SK-N-SH treated with all-trans-retinoic acid at 6 μM for 48 hours (cell line): ENCODE results near the gene SLC37A1.

Experiments
- ESRRG ChIP-seq: fragments of 250-450 bp; sonication (Bioruptor Pico); IDR thresholded peaks from 2 replicates; pipeline ENCODE4 v1.6.1; 2021; ENCODE audit warnings: mild to moderate bottlenecking
- GLIS3 ChIP-seq: fragments of 250-450 bp; sonication (Bioruptor Pico); IDR thresholded peaks from 2 replicates; pipeline ENCODE4 v1.5.0; 2020; ENCODE audit warnings: mild to moderate bottlenecking, moderate library complexity
- ZNF8 ChIP-seq: fragments of 450-650 bp; formaldehyde crosslinking; IDR thresholded peaks from 2 replicates; pipeline ENCODE4 v1.5.0; 2020; ENCODE audit warnings: mild to moderate bottlenecking, moderate library complexity
- TF ChIP-seq, protein P1 (sequence below): fragments of 250-450 bp; sonication (Bioruptor Pico); IDR thresholded peaks from 2 replicates; pipeline ENCODE4 v1.8.0; 2020; ENCODE audit warnings: mild to moderate bottlenecking, moderate library complexity, borderline replicate concordance

- TF ChIP-seq ESRRG (CRISPR knock-in tag) (no peak), ZNF8 (no peak), GLIS3 (CRISPR knock-in tag) (no peak)
- TF ChIP-seq, protein P1, sequence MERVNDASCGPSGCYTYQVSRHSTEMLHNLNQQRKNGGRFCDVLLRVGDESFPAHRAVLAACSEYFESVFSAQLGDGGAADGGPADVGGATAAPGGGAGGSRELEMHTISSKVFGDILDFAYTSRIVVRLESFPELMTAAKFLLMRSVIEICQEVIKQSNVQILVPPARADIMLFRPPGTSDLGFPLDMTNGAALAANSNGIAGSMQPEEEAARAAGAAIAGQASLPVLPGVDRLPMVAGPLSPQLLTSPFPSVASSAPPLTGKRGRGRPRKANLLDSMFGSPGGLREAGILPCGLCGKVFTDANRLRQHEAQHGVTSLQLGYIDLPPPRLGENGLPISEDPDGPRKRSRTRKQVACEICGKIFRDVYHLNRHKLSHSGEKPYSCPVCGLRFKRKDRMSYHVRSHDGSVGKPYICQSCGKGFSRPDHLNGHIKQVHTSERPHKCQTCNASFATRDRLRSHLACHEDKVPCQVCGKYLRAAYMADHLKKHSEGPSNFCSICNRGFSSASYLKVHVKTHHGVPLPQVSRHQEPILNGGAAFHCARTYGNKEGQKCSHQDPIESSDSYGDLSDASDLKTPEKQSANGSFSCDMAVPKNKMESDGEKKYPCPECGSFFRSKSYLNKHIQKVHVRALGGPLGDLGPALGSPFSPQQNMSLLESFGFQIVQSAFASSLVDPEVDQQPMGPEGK (CRISPR knock-in tag): no peak
Measured at GRCh38 chr21:42469272-42469671, 44.4 kb upstream of the SLC37A1 start.
